Liver (tissue), 9 donors: ENCODE data around the gene HPCAL1. TPM values are rescaled to one million over a fixed set of nuclear protein-coding genes. Genes with fewer than 3 reads are reported as not detected.

Experiments
- DNase-seq: peaks from one replicate; pipeline ENCODE4 v3.0.0-alpha.2; 2017; ENCODE audit warnings: low spot score
- H3K27ac ChIP-seq, 2 donors: one replicate each; pipeline ENCODE4 v1.7.0; 2013; ENCODE audit warnings: inconsistent platforms in 2 of 2, low read length in 2 of 2, control low read depth in 1 of 2, low read depth in 1 of 2, mild to moderate bottlenecking in 1 of 2
- H3K27me3 ChIP-seq, 4 donors: one replicate each; pipeline versions ENCODE4 v1.6.1 to v1.7.0; 2013; ENCODE audit warnings: low read length in 3 of 4, inconsistent platforms in 1 of 4, mild to moderate bottlenecking in 1 of 4, moderate library complexity in 1 of 4; ENCODE audit not compliant: control insufficient read depth in 4 of 4, insufficient read depth in 4 of 4
- H3K36me3 ChIP-seq, 4 donors: one replicate each; pipeline versions ENCODE4 v1.6.1 to v1.7.0; 2013; ENCODE audit warnings: low read length in 3 of 4, mild to moderate bottlenecking in 3 of 4, low read depth in 1 of 4, moderate library complexity in 1 of 4; ENCODE audit not compliant: control insufficient read depth in 4 of 4, insufficient read depth in 3 of 4
- H3K4me1 ChIP-seq, 4 donors: one replicate each; pipeline versions ENCODE4 v1.6.1 to v1.7.0; 2013; ENCODE audit warnings: low read length in 3 of 4, mild to moderate bottlenecking in 3 of 4, moderate library complexity in 1 of 4; ENCODE audit not compliant: control insufficient read depth in 4 of 4, insufficient read depth in 4 of 4
- H3K4me3 ChIP-seq, 3 donors: one replicate each; pipeline versions ENCODE4 v1.6.1 to v1.7.0; 2013; ENCODE audit warnings: low read length in 3 of 3, control low read depth in 1 of 3, low read depth in 1 of 3, mild to moderate bottlenecking in 1 of 3
- H3K9ac ChIP-seq, 2 donors: one replicate each; pipeline ENCODE4 v1.7.0; 2013; ENCODE audit warnings: low read length in 2 of 2, mild to moderate bottlenecking in 2 of 2, moderate library complexity in 2 of 2, control low read depth in 1 of 2, low read depth in 1 of 2
- H3K9me3 ChIP-seq, 4 donors: one replicate each; pipeline versions ENCODE4 v1.6.1 to v1.7.0; 2013; ENCODE audit warnings: low read length in 3 of 4; ENCODE audit not compliant: control insufficient read depth in 4 of 4
- EGR1 ChIP-seq, 2 donors: IDR thresholded peaks; 2 replicates each; pipeline ENCODE4 v1.6.1; 2016 to 2018; ENCODE audit warnings: antibody characterized with exemption in 2 of 2, low read depth in 2 of 2
- FOXA1 ChIP-seq: IDR thresholded peaks from 2 replicates; pipeline ENCODE4 v1.6.1; 2016; ENCODE audit warnings: antibody characterized with exemption
- GABPA ChIP-seq, 2 donors: IDR thresholded peaks in 1 of 2; conservative IDR thresholded peaks in 1 of 2; 2 replicates each; pipeline ENCODE4 v1.6.1; 2016; ENCODE audit warnings: antibody characterized with exemption in 2 of 2, mild to moderate bottlenecking in 1 of 2, moderate library complexity in 1 of 2
- HNF4A ChIP-seq, 2 donors: conservative IDR thresholded peaks; 2 replicates each; pipeline ENCODE4 v1.6.1; 2016; ENCODE audit warnings: antibody characterized with exemption in 2 of 2, mild to moderate bottlenecking in 2 of 2
- HNF4G ChIP-seq: IDR thresholded peaks from 2 replicates; pipeline ENCODE4 v1.6.1; 2016; ENCODE audit warnings: antibody characterized with exemption
- JUND ChIP-seq, 2 donors: IDR thresholded peaks; 2 replicates each; pipeline ENCODE4 v1.6.1; 2016; ENCODE audit warnings: antibody characterized with exemption in 2 of 2
- NR2F2 ChIP-seq: IDR thresholded peaks from 2 replicates; pipeline ENCODE4 v1.6.1; 2016; ENCODE audit warnings: antibody characterized with exemption
- RAD21 ChIP-seq, 2 donors: IDR thresholded peaks; 2 replicates each; pipeline ENCODE4 v1.6.1; 2016; ENCODE audit warnings: antibody characterized with exemption in 2 of 2, mild to moderate bottlenecking in 2 of 2
- RXRA ChIP-seq, 2 donors: IDR thresholded peaks; 2 replicates each; pipeline ENCODE4 v1.6.1; 2017 to 2018; ENCODE audit warnings: antibody characterized with exemption in 2 of 2, mild to moderate bottlenecking in 1 of 2
- SP1 ChIP-seq: IDR thresholded peaks from 2 replicates; pipeline ENCODE4 v1.6.1; 2018; ENCODE audit warnings: antibody characterized with exemption, mild to moderate bottlenecking
- TAF1 ChIP-seq: conservative IDR thresholded peaks from 2 replicates; pipeline ENCODE4 v1.6.1; 2016; ENCODE audit warnings: antibody characterized with exemption, mild to moderate bottlenecking
- YY1 ChIP-seq: IDR thresholded peaks from 2 replicates; pipeline ENCODE4 v1.6.1; 2016; ENCODE audit warnings: antibody characterized with exemption, mild to moderate bottlenecking
- WGBS: extraction: QIAGEN DNeasy Blood & Tissue Kit; methylation state at CpG from one replicate; pipeline ENCODE4 v1.1.7; 2013; 5-methylcytosine and 5-hydroxymethylcytosine counted together
- polyA plus RNA-seq, 2 donors: library from polyadenylated mRNA; stranded (reverse) in 1 of 2; unstranded in 1 of 2; fragments of 200-250 nt in 1 of 2; fragments of >200 nt in 1 of 2; fragmentation: Nextera tagmentation in 1 of 2; extraction: Ambion mirVana in 1 of 2; gene quantifications; one replicate each; pipeline versions ENCODE4 v1.2.1 to v1.2.3, GENCODE V29; 2013 to 2015
- total RNA-seq, 2 donors: library from RNA; depleted of rRNA; stranded (reverse); fragments of >200 nt; gene quantifications; one replicate each; pipeline ENCODE4 v1.2.3, GENCODE V29; 2014
- TF ChIP-seq, protein P1 (sequence below): IDR thresholded peaks from 2 replicates; pipeline ENCODE4 v1.6.1; 2016; ENCODE audit warnings: antibody characterized with exemption
- TF ChIP-seq, protein P2 (sequence below): IDR thresholded peaks from 2 replicates; pipeline ENCODE4 v1.6.1; 2016; ENCODE audit warnings: antibody characterized with exemption
- TF ChIP-seq, protein P3 (sequence below): IDR thresholded peaks from 2 replicates; pipeline ENCODE4 v1.6.1; 2016; ENCODE audit warnings: antibody characterized with exemption, mild to moderate bottlenecking
- TF ChIP-seq, protein P4 (sequence below): IDR thresholded peaks from 2 replicates; pipeline ENCODE4 v1.6.1; 2016; ENCODE audit warnings: antibody characterized with exemption
- TF ChIP-seq, protein P5 (sequence below): fragments of 150-350 bp; IDR thresholded peaks from 2 replicates; pipeline ENCODE4 v1.5.1; 2017; ENCODE audit warnings: improper control_type of control experiment, low read depth, low read length; ENCODE audit not compliant: missing input control
- donor health status: healthy.
- donor health status: healthy.
- donor health status: healthy.
- donor health status: healthy.
- donor health status: healthy.

The HPCAL1 gene
- total and polyA plus RNA-seq, 4 donors, result 17.3 to 27.9 (median 22.9) TPM

DNA sequence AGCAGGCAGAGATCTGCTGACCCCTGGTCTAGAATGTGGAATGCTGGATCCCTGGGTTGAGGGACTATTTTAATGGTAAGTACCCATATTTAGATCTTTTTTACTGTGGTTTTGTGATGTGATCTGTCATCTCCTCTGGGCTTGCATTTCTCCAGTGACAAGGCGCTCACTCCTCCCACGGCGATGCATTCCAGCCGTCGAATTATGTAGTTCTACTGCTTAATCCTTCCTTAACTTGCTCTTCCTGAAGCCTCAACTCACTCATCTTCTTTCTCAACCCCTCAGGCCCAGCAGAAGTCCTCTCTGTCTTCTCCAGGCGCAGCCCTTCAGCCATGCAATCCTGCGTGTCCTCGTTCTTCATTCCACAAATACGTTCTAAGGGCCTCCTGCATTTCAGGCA, 51.2 kb downstream of the HPCAL1 start (continued):
- TF ChIP-seq TAF1 (no peak), SP1 (no peak), GABPA (IDR thresholded peaks at IDR 0.05 in 1 of 2, conservative IDR thresholded peaks at IDR 0.05 in 1 of 2) (no peak), RAD21 (IDR thresholded peaks at IDR 0.05) (no peak), HNF4G (no peak)
- TF ChIP-seq, protein P1, sequence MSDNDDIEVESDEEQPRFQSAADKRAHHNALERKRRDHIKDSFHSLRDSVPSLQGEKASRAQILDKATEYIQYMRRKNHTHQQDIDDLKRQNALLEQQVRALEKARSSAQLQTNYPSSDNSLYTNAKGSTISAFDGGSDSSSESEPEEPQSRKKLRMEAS, result no peak
- TF ChIP-seq, protein P2, sequence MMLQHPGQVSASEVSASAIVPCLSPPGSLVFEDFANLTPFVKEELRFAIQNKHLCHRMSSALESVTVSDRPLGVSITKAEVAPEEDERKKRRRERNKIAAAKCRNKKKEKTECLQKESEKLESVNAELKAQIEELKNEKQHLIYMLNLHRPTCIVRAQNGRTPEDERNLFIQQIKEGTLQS, result no peak

DNA sequence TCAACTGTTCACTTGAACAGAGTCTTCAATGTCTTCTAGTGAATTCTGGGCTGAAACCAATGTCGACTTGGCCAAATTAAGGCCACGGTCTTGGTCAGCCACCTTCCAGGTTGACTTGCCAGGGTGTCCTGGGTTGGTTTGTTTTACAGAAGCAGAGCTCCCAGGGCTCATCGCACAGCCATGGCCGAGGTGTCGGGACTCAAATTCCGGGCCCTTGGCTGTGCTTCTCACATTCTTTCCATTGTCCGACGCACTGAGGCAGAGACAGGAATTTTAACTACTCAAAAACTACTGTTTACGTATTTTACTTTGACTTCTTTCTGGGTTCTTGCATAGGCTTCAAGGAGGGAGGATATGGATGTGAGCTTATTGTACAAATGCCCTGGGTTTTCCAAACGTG, 51.7 kb downstream of the HPCAL1 start:
- Histone ChIP-seq H3K4me1 (peaks cover 0 to 8% (median 3%) of the 10 kb centered on the region in 4 donors), H3K9ac (no peak overlapping the region), H3K27me3 (no peaks in the 10 kb centered on the region), H3K9me3 (no peaks in the 10 kb centered on the region), H3K27ac (no peak overlapping the region), H3K4me3 (no peak overlapping the region), H3K36me3 (peaks cover 0 to 6% (median 1%) of the 10 kb centered on the region in 4 donors)
- no peak for TF ChIP-seq TAF1
- TF ChIP-seq HNF4A (conservative IDR thresholded peaks at IDR 0.05), result no peak
- TF ChIP-seq, protein P3, sequence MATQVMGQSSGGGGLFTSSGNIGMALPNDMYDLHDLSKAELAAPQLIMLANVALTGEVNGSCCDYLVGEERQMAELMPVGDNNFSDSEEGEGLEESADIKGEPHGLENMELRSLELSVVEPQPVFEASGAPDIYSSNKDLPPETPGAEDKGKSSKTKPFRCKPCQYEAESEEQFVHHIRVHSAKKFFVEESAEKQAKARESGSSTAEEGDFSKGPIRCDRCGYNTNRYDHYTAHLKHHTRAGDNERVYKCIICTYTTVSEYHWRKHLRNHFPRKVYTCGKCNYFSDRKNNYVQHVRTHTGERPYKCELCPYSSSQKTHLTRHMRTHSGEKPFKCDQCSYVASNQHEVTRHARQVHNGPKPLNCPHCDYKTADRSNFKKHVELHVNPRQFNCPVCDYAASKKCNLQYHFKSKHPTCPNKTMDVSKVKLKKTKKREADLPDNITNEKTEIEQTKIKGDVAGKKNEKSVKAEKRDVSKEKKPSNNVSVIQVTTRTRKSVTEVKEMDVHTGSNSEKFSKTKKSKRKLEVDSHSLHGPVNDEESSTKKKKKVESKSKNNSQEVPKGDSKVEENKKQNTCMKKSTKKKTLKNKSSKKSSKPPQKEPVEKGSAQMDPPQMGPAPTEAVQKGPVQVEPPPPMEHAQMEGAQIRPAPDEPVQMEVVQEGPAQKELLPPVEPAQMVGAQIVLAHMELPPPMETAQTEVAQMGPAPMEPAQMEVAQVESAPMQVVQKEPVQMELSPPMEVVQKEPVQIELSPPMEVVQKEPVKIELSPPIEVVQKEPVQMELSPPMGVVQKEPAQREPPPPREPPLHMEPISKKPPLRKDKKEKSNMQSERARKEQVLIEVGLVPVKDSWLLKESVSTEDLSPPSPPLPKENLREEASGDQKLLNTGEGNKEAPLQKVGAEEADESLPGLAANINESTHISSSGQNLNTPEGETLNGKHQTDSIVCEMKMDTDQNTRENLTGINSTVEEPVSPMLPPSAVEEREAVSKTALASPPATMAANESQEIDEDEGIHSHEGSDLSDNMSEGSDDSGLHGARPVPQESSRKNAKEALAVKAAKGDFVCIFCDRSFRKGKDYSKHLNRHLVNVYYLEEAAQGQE, result no peak
- no peak for TF ChIP-seq RAD21 (IDR thresholded peaks at IDR 0.05)
- TF ChIP-seq JUND (IDR thresholded peaks at IDR 0.05), result no peak
- no peak for TF ChIP-seq EGR1 (IDR thresholded peaks at IDR 0.05; ENCODE audit: low read depth in 2 of 2)
- TF ChIP-seq GABPA (IDR thresholded peaks at IDR 0.05 in 1 of 2, conservative IDR thresholded peaks at IDR 0.05 in 1 of 2), result no peak
- TF ChIP-seq HNF4G, result no peak
- TF ChIP-seq, protein P4, sequence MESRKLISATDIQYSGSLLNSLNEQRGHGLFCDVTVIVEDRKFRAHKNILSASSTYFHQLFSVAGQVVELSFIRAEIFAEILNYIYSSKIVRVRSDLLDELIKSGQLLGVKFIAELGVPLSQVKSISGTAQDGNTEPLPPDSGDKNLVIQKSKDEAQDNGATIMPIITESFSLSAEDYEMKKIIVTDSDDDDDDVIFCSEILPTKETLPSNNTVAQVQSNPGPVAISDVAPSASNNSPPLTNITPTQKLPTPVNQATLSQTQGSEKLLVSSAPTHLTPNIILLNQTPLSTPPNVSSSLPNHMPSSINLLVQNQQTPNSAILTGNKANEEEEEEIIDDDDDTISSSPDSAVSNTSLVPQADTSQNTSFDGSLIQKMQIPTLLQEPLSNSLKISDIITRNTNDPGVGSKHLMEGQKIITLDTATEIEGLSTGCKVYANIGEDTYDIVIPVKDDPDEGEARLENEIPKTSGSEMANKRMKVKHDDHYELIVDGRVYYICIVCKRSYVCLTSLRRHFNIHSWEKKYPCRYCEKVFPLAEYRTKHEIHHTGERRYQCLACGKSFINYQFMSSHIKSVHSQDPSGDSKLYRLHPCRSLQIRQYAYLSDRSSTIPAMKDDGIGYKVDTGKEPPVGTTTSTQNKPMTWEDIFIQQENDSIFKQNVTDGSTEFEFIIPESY, result no peak
- TF ChIP-seq FOXA1, result no peak
- TF ChIP-seq, protein P1, result no peak
- TF ChIP-seq YY1, result no peak
- no peak for TF ChIP-seq SP1
- TF ChIP-seq, protein P5, sequence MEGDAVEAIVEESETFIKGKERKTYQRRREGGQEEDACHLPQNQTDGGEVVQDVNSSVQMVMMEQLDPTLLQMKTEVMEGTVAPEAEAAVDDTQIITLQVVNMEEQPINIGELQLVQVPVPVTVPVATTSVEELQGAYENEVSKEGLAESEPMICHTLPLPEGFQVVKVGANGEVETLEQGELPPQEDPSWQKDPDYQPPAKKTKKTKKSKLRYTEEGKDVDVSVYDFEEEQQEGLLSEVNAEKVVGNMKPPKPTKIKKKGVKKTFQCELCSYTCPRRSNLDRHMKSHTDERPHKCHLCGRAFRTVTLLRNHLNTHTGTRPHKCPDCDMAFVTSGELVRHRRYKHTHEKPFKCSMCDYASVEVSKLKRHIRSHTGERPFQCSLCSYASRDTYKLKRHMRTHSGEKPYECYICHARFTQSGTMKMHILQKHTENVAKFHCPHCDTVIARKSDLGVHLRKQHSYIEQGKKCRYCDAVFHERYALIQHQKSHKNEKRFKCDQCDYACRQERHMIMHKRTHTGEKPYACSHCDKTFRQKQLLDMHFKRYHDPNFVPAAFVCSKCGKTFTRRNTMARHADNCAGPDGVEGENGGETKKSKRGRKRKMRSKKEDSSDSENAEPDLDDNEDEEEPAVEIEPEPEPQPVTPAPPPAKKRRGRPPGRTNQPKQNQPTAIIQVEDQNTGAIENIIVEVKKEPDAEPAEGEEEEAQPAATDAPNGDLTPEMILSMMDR, result no peak
- TF ChIP-seq NR2F2, result no peak
- no peak for TF ChIP-seq RXRA (IDR thresholded peaks at IDR 0.05)
- TF ChIP-seq, protein P2, result no peak
- WGBS, result 95% methylated on average over 10 of the region's 10 CpGs
- DNase-seq, result no peak
